ENCODE measurements around the gene PHACTR3. TPM values are rescaled to one million over a fixed set of nuclear protein-coding genes. Genes with fewer than 3 reads are reported as not detected.
A peak's percentile ranks its signal among the peaks of the same experiment; 100 is the strongest.

The PHACTR3 gene
- total and polyA plus RNA-seq, 7 experiments from 2014 or later = 0.49 TPM; not detected in 6

- intact Hi-C loops (cut with micrococcal nuclease) = no loop called here
- H3K9me3 ChIP-seq (ENCODE audit: control insufficient read depth in 2 of 3, low read length in 3 of 3) = no peaks in the 10 kb centered on the region
- H3K4me3 ChIP-seq (ENCODE audit: low read length) = no peak overlapping the region
- Mint-ChIP-seq H3K4me3 (no peak overlapping the region), H3K27ac (peak overlapping the region in 1 of 9 donors; percentile 70), H3K9me3 (peaks cover 0 to 2% (median 0%) of the 10 kb centered on the region in 11 donors), H3K27me3 (peaks cover 0 to 17% (median 5%) of the 10 kb centered on the region in 5 donors), H3K36me3 (no peaks in the 10 kb centered on the region), H3K4me1 (no peaks in the 10 kb centered on the region)
- no peak for DNase-seq
- no peaks in the 10 kb centered on the region for H3K27me3 ChIP-seq (ENCODE audit: control insufficient read depth in 2 of 2, insufficient read depth in 2 of 2, low read length in 2 of 2)
- no peaks in the 10 kb centered on the region for H3K36me3 ChIP-seq (ENCODE audit: control insufficient read depth in 2 of 3, insufficient read depth in 3 of 3, low read length in 3 of 3)
- ATAC-seq = no peak
- ChIA-PET CTCF (no interaction called here), POLR2A (no interaction called here)
- no peak overlapping the region for H3K27ac ChIP-seq (ENCODE audit: low read depth, low read length)
- no peaks in the 10 kb centered on the region for H3K4me1 ChIP-seq (ENCODE audit: control insufficient read depth in 2 of 2, insufficient read depth in 2 of 2, low read length in 2 of 2)
Observed at GRCh38 chr20:59780494-59781185, 176.3 kb downstream of the PHACTR3 start.

GRCh38 chr20:59781226-59781625 is 176.9 kb downstream of the PHACTR3 start:
- Mint-ChIP-seq H3K36me3 (no peaks in the 10 kb centered on the region), H3K9me3 (peaks cover 0 to 2% (median 0%) of the 10 kb centered on the region in 11 donors), H3K27me3 (peaks cover 0 to 17% (median 5%) of the 10 kb centered on the region in 5 donors), H3K27ac (no peak overlapping the region), H3K4me3 (no peak overlapping the region), H3K4me1 (peaks cover 0 to 3% (median 0%) of the 10 kb centered on the region in 7 donors)
- H3K36me3 ChIP-seq (ENCODE audit: control insufficient read depth in 2 of 3, insufficient read depth in 3 of 3, low read length in 3 of 3) = no peaks in the 10 kb centered on the region
- H3K27ac ChIP-seq (ENCODE audit: low read depth, low read length) = no peak overlapping the region
- CTCF ChIA-PET = no interaction called here
- no peaks in the 10 kb centered on the region for H3K4me1 ChIP-seq (ENCODE audit: control insufficient read depth in 2 of 2, insufficient read depth in 2 of 2, low read length in 2 of 2)
- H3K4me3 ChIP-seq (ENCODE audit: low read length) = no peak overlapping the region
- no peaks in the 10 kb centered on the region for H3K9me3 ChIP-seq (ENCODE audit: control insufficient read depth in 2 of 3, low read length in 3 of 3)
- no peak for ATAC-seq
- intact Hi-C loops (cut with micrococcal nuclease) = no loop called here
- DNase-seq = no peak
- POLR2A ChIA-PET = no interaction called here
- no peaks in the 10 kb centered on the region for H3K27me3 ChIP-seq (ENCODE audit: control insufficient read depth in 2 of 2, insufficient read depth in 2 of 2, low read length in 2 of 2)

- ATAC-seq (no peak), DNase-seq (peak in 2 of 9 donors; percentile 4 to 33)
- Histone ChIP-seq H3K4me1 (ENCODE audit: control insufficient read depth in 2 of 2, insufficient read depth in 2 of 2, low read length in 2 of 2) (no peaks in the 10 kb centered on the region), H3K36me3 (ENCODE audit: control insufficient read depth in 2 of 3, insufficient read depth in 3 of 3, low read length in 3 of 3) (no peaks in the 10 kb centered on the region), H3K9me3 (ENCODE audit: control insufficient read depth in 2 of 3, low read length in 3 of 3) (no peaks in the 10 kb centered on the region), H3K27me3 (ENCODE audit: control insufficient read depth in 2 of 2, insufficient read depth in 2 of 2, low read length in 2 of 2) (no peaks in the 10 kb centered on the region), H3K27ac (ENCODE audit: low read depth, low read length) (no peak overlapping the region), H3K4me3 (ENCODE audit: low read length) (no peak overlapping the region)
- Mint-ChIP-seq H3K4me3 (no peak overlapping the region), H3K27ac (no peak overlapping the region), H3K9me3 (no peaks in the 10 kb centered on the region), H3K27me3 (peaks cover 0 to 19% (median 7%) of the 10 kb centered on the region in 5 donors), H3K36me3 (no peaks in the 10 kb centered on the region), H3K4me1 (peaks cover 0 to 5% (median 0%) of the 10 kb centered on the region in 7 donors)
- intact Hi-C loops (cut with micrococcal nuclease) = no loop called here
- ChIA-PET POLR2A (no interaction called here), CTCF (no interaction called here)
Observed at GRCh38 chr20:59782986-59783640, 178.8 kb downstream of the PHACTR3 start.

- Mint-ChIP-seq H3K9me3 (peaks cover 0 to under 1% (median 0%) of the 10 kb centered on the region in 11 donors), H3K4me3 (no peak overlapping the region), H3K27ac (no peak overlapping the region), H3K4me1 (peaks cover 0 to 5% (median 0%) of the 10 kb centered on the region in 7 donors), H3K36me3 (no peaks in the 10 kb centered on the region), H3K27me3 (peaks cover 0 to 19% (median 8%) of the 10 kb centered on the region in 5 donors)
- Histone ChIP-seq H3K27me3 (ENCODE audit: control insufficient read depth in 2 of 2, insufficient read depth in 2 of 2, low read length in 2 of 2) (no peaks in the 10 kb centered on the region), H3K27ac (ENCODE audit: low read depth, low read length) (no peak overlapping the region), H3K4me3 (ENCODE audit: low read length) (no peak overlapping the region), H3K9me3 (ENCODE audit: control insufficient read depth in 2 of 3, low read length in 3 of 3) (no peaks in the 10 kb centered on the region), H3K36me3 (ENCODE audit: control insufficient read depth in 2 of 3, insufficient read depth in 3 of 3, low read length in 3 of 3) (no peaks in the 10 kb centered on the region), H3K4me1 (ENCODE audit: control insufficient read depth in 2 of 2, insufficient read depth in 2 of 2, low read length in 2 of 2) (no peaks in the 10 kb centered on the region)
- POLR2A ChIA-PET = no interaction called here
- ATAC-seq (no peak), DNase-seq (no peak)
- CTCF ChIA-PET = no interaction called here
- intact Hi-C loops (cut with micrococcal nuclease) = no loop called here
Observed at GRCh38 chr20:59783641-59784010, 179.3 kb downstream of the PHACTR3 start.

- H3K27me3 ChIP-seq (ENCODE audit: control insufficient read depth in 2 of 2, insufficient read depth in 2 of 2, low read length in 2 of 2) = no peaks in the 10 kb centered on the region
- H3K4me1 Mint-ChIP-seq = peaks cover 0 to 5% (median 0%) of the 10 kb centered on the region in 7 donors
- H3K4me1 ChIP-seq (ENCODE audit: control insufficient read depth in 2 of 2, insufficient read depth in 2 of 2, low read length in 2 of 2) = no peaks in the 10 kb centered on the region
- ATAC-seq (no peak), DNase-seq (no peak)
- H3K27me3 Mint-ChIP-seq = peaks cover 0 to 26% (median 16%) of the 10 kb centered on the region in 5 donors
- ChIA-PET CTCF (no interaction called here), POLR2A (no interaction called here)
- intact Hi-C loops (cut with micrococcal nuclease) = no loop called here
- H3K4me3 ChIP-seq (ENCODE audit: low read length) = no peak overlapping the region
- H3K9me3 ChIP-seq (ENCODE audit: control insufficient read depth in 2 of 3, low read length in 3 of 3) = no peaks in the 10 kb centered on the region
- H3K36me3 Mint-ChIP-seq = no peaks in the 10 kb centered on the region
- no peak overlapping the region for H3K4me3 Mint-ChIP-seq
- H3K27ac Mint-ChIP-seq = no peak overlapping the region
- no peaks in the 10 kb centered on the region for H3K36me3 ChIP-seq (ENCODE audit: control insufficient read depth in 2 of 3, insufficient read depth in 3 of 3, low read length in 3 of 3)
- H3K9me3 Mint-ChIP-seq = peaks cover 0 to 4% (median 0%) of the 10 kb centered on the region in 11 donors
- no peak overlapping the region for H3K27ac ChIP-seq (ENCODE audit: low read depth, low read length)
Observed at GRCh38 chr20:59784365-59784764, 180.0 kb downstream of the PHACTR3 start.

GRCh38 chr20:59784791-59785668 is 180.7 kb downstream of the PHACTR3 start:
- DNase-seq (no peak), ATAC-seq (no peak)
- Histone ChIP-seq H3K4me1 (ENCODE audit: control insufficient read depth in 2 of 2, insufficient read depth in 2 of 2, low read length in 2 of 2) (no peaks in the 10 kb centered on the region), H3K27me3 (ENCODE audit: control insufficient read depth in 2 of 2, insufficient read depth in 2 of 2, low read length in 2 of 2) (no peaks in the 10 kb centered on the region), H3K36me3 (ENCODE audit: control insufficient read depth in 2 of 3, insufficient read depth in 3 of 3, low read length in 3 of 3) (no peaks in the 10 kb centered on the region), H3K4me3 (ENCODE audit: low read length) (no peak overlapping the region), H3K27ac (ENCODE audit: low read depth, low read length) (no peak overlapping the region), H3K9me3 (ENCODE audit: control insufficient read depth in 2 of 3, low read length in 3 of 3) (no peaks in the 10 kb centered on the region)
- Mint-ChIP-seq H3K9me3 (peaks cover 0 to 5% (median 0%) of the 10 kb centered on the region in 11 donors), H3K4me3 (no peak overlapping the region), H3K27me3 (peaks cover 0 to 29% (median 18%) of the 10 kb centered on the region in 5 donors), H3K36me3 (no peaks in the 10 kb centered on the region), H3K27ac (no peak overlapping the region), H3K4me1 (peaks cover 0 to 5% (median 0%) of the 10 kb centered on the region in 7 donors)
- CTCF ChIA-PET = no interaction called here
- intact Hi-C loops (cut with micrococcal nuclease) = no loop called here
- POLR2A ChIA-PET = no interaction called here

Measured in naive thymus-derived CD4-positive, alpha-beta T cell (primary cell).